Liver (tissue), 9 donors: ENCODE data around the gene PIEZO1. TPM values are rescaled to one million over a fixed set of nuclear protein-coding genes. Genes with fewer than 3 reads are reported as not detected.

Experiments
- DNase-seq: peaks from one replicate; pipeline ENCODE4 v3.0.0-alpha.2; 2017; ENCODE audit warnings: low spot score
- H3K27ac ChIP-seq, 2 donors: one replicate each; pipeline ENCODE4 v1.7.0; 2013; ENCODE audit warnings: inconsistent platforms in 2 of 2, low read length in 2 of 2, control low read depth in 1 of 2, low read depth in 1 of 2, mild to moderate bottlenecking in 1 of 2
- H3K27me3 ChIP-seq, 4 donors: one replicate each; pipeline versions ENCODE4 v1.6.1 to v1.7.0; 2013; ENCODE audit warnings: low read length in 3 of 4, inconsistent platforms in 1 of 4, mild to moderate bottlenecking in 1 of 4, moderate library complexity in 1 of 4; ENCODE audit not compliant: control insufficient read depth in 4 of 4, insufficient read depth in 4 of 4
- H3K36me3 ChIP-seq, 4 donors: one replicate each; pipeline versions ENCODE4 v1.6.1 to v1.7.0; 2013; ENCODE audit warnings: low read length in 3 of 4, mild to moderate bottlenecking in 3 of 4, low read depth in 1 of 4, moderate library complexity in 1 of 4; ENCODE audit not compliant: control insufficient read depth in 4 of 4, insufficient read depth in 3 of 4
- H3K4me1 ChIP-seq, 4 donors: one replicate each; pipeline versions ENCODE4 v1.6.1 to v1.7.0; 2013; ENCODE audit warnings: low read length in 3 of 4, mild to moderate bottlenecking in 3 of 4, moderate library complexity in 1 of 4; ENCODE audit not compliant: control insufficient read depth in 4 of 4, insufficient read depth in 4 of 4
- H3K4me3 ChIP-seq, 3 donors: one replicate each; pipeline versions ENCODE4 v1.6.1 to v1.7.0; 2013; ENCODE audit warnings: low read length in 3 of 3, control low read depth in 1 of 3, low read depth in 1 of 3, mild to moderate bottlenecking in 1 of 3
- H3K9ac ChIP-seq, 2 donors: one replicate each; pipeline ENCODE4 v1.7.0; 2013; ENCODE audit warnings: low read length in 2 of 2, mild to moderate bottlenecking in 2 of 2, moderate library complexity in 2 of 2, control low read depth in 1 of 2, low read depth in 1 of 2
- H3K9me3 ChIP-seq, 4 donors: one replicate each; pipeline versions ENCODE4 v1.6.1 to v1.7.0; 2013; ENCODE audit warnings: low read length in 3 of 4; ENCODE audit not compliant: control insufficient read depth in 4 of 4
- EGR1 ChIP-seq, 2 donors: IDR thresholded peaks; 2 replicates each; pipeline ENCODE4 v1.6.1; 2016 to 2018; ENCODE audit warnings: antibody characterized with exemption in 2 of 2, low read depth in 2 of 2
- FOXA1 ChIP-seq: IDR thresholded peaks from 2 replicates; pipeline ENCODE4 v1.6.1; 2016; ENCODE audit warnings: antibody characterized with exemption
- FOXA2 ChIP-seq: IDR thresholded peaks from 2 replicates; pipeline ENCODE4 v1.6.1; 2016; ENCODE audit warnings: antibody characterized with exemption
- JUND ChIP-seq, 2 donors: IDR thresholded peaks; 2 replicates each; pipeline ENCODE4 v1.6.1; 2016; ENCODE audit warnings: antibody characterized with exemption in 2 of 2
- RAD21 ChIP-seq, 2 donors: IDR thresholded peaks; 2 replicates each; pipeline ENCODE4 v1.6.1; 2016; ENCODE audit warnings: antibody characterized with exemption in 2 of 2, mild to moderate bottlenecking in 2 of 2
- RXRA ChIP-seq, 2 donors: IDR thresholded peaks; 2 replicates each; pipeline ENCODE4 v1.6.1; 2017 to 2018; ENCODE audit warnings: antibody characterized with exemption in 2 of 2, mild to moderate bottlenecking in 1 of 2
- SP1 ChIP-seq: IDR thresholded peaks from 2 replicates; pipeline ENCODE4 v1.6.1; 2018; ENCODE audit warnings: antibody characterized with exemption, mild to moderate bottlenecking
- TAF1 ChIP-seq: conservative IDR thresholded peaks from 2 replicates; pipeline ENCODE4 v1.6.1; 2016; ENCODE audit warnings: antibody characterized with exemption, mild to moderate bottlenecking
- YY1 ChIP-seq: IDR thresholded peaks from 2 replicates; pipeline ENCODE4 v1.6.1; 2016; ENCODE audit warnings: antibody characterized with exemption, mild to moderate bottlenecking
- WGBS: extraction: QIAGEN DNeasy Blood & Tissue Kit; methylation state at CpG from one replicate; pipeline ENCODE4 v1.1.7; 2013; 5-methylcytosine and 5-hydroxymethylcytosine counted together
- polyA plus RNA-seq, 2 donors: library from polyadenylated mRNA; stranded (reverse) in 1 of 2; unstranded in 1 of 2; fragments of 200-250 nt in 1 of 2; fragments of >200 nt in 1 of 2; fragmentation: Nextera tagmentation in 1 of 2; extraction: Ambion mirVana in 1 of 2; gene quantifications; one replicate each; pipeline versions ENCODE4 v1.2.1 to v1.2.3, GENCODE V29; 2013 to 2015
- total RNA-seq, 2 donors: library from RNA; depleted of rRNA; stranded (reverse); fragments of >200 nt; gene quantifications; one replicate each; pipeline ENCODE4 v1.2.3, GENCODE V29; 2014
- TF ChIP-seq, protein P1 (sequence below): IDR thresholded peaks from 2 replicates; pipeline ENCODE4 v1.6.1; 2016; ENCODE audit warnings: antibody characterized with exemption, mild to moderate bottlenecking
- TF ChIP-seq, protein P2 (sequence below): fragments of 150-350 bp; IDR thresholded peaks from 2 replicates; pipeline ENCODE4 v1.5.1; 2017; ENCODE audit warnings: improper control_type of control experiment, low read depth, low read length; ENCODE audit not compliant: missing input control
- TF ChIP-seq, protein P3 (sequence below): IDR thresholded peaks from 2 replicates; pipeline ENCODE4 v1.6.1; 2016; ENCODE audit warnings: antibody characterized with exemption
- donor health status: healthy.
- donor health status: healthy.
- donor health status: healthy.
- donor health status: healthy.
- donor health status: healthy.

Gene PIEZO1
- total and polyA plus RNA-seq, 4 donors, result 15.3 to 74.7 (median 59.2) TPM

DNA sequence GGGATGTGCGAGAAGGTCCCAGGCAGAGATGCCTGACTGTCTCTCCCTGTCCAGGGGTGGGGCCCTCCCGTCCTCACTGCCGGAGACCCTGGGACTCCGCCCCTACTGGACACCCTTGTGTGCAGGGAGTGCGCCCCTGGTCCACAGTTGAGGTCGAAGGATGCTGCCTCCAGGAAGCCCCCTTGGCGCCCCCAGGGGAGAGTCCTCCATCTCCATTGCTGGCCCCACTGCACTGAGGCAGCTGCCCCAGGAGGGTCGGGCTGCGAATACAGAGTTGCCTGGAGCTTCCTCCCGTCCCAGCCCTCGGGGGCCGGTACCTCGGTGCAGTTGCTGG, 52.1 kb downstream of the PIEZO1 start:
- Histone ChIP-seq H3K4me1 (peaks cover 0 to 2% (median under 1%) of the 10 kb centered on the region in 4 donors), H3K9ac (no peak overlapping the region), H3K36me3 (peaks cover 4 to 45% (median 19%) of the 10 kb centered on the region in 4 donors), H3K9me3 (no peaks in the 10 kb centered on the region), H3K27me3 (no peaks in the 10 kb centered on the region), H3K4me3 (no peak overlapping the region), H3K27ac (no peak overlapping the region)
- TF ChIP-seq SP1, result no peak
- no peak for TF ChIP-seq RAD21 (IDR thresholded peaks at IDR 0.05)
- 93% methylated on average over 13 of the region's 13 CpGs for WGBS
- no peak for DNase-seq

DNA sequence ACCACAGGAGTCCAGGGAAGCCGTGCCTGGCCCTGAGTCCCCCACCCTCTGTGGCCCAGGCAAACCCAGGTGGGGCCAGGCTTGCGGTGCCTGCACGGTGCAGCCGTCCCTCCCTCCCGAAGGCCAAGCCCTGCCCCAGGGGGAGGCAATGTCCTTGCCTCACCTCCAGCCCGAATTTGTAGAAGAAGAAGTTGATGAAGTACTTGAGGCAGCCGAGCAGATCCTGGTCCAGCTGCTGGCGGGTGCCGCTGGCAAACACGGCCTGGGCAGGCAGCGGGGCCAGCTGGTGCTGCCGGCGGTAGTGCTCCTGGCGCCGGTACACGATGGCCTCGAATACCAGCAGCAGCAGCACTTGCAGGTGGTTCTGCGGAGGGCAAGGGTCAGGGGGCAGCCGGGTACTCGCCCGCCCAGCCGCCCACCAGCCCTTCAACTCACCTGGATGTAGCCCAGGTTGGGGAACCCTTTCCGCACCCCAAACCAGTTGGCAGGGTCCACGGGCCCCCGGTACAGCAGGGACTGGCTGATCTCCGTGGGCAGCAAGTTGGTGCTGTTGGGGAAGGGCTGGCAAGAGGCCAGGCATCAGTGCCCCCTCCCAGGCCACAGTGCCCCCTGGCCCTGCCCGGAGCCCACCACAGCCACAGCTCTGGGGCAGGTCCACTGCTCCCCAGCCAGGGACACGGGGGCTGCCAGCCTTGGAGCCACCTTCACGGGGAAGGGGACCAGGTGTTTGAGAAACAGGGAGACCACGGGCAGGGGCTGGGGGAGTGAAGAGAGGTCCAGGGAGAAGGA, 52.7 kb downstream of the PIEZO1 start:
- H3K36me3 ChIP-seq, result peaks cover 4 to 50% (median 19%) of the 10 kb centered on the region in 4 donors
- H3K4me3 ChIP-seq, result no peak overlapping the region
- H3K9me3 ChIP-seq, result no peaks in the 10 kb centered on the region
- 82% methylated on average over 30 of the region's 30 CpGs for WGBS
- TF ChIP-seq YY1 (no peak), JUND (IDR thresholded peaks at IDR 0.05) (no peak), FOXA1 (no peak), RXRA (IDR thresholded peaks at IDR 0.05) (no peak), RAD21 (IDR thresholded peaks at IDR 0.05) (no peak), FOXA2 (no peak), TAF1 (no peak), EGR1 (IDR thresholded peaks at IDR 0.05; ENCODE audit: low read depth in 2 of 2) (no peak)
- TF ChIP-seq, protein P1, sequence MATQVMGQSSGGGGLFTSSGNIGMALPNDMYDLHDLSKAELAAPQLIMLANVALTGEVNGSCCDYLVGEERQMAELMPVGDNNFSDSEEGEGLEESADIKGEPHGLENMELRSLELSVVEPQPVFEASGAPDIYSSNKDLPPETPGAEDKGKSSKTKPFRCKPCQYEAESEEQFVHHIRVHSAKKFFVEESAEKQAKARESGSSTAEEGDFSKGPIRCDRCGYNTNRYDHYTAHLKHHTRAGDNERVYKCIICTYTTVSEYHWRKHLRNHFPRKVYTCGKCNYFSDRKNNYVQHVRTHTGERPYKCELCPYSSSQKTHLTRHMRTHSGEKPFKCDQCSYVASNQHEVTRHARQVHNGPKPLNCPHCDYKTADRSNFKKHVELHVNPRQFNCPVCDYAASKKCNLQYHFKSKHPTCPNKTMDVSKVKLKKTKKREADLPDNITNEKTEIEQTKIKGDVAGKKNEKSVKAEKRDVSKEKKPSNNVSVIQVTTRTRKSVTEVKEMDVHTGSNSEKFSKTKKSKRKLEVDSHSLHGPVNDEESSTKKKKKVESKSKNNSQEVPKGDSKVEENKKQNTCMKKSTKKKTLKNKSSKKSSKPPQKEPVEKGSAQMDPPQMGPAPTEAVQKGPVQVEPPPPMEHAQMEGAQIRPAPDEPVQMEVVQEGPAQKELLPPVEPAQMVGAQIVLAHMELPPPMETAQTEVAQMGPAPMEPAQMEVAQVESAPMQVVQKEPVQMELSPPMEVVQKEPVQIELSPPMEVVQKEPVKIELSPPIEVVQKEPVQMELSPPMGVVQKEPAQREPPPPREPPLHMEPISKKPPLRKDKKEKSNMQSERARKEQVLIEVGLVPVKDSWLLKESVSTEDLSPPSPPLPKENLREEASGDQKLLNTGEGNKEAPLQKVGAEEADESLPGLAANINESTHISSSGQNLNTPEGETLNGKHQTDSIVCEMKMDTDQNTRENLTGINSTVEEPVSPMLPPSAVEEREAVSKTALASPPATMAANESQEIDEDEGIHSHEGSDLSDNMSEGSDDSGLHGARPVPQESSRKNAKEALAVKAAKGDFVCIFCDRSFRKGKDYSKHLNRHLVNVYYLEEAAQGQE, result no peak
- TF ChIP-seq, protein P2, sequence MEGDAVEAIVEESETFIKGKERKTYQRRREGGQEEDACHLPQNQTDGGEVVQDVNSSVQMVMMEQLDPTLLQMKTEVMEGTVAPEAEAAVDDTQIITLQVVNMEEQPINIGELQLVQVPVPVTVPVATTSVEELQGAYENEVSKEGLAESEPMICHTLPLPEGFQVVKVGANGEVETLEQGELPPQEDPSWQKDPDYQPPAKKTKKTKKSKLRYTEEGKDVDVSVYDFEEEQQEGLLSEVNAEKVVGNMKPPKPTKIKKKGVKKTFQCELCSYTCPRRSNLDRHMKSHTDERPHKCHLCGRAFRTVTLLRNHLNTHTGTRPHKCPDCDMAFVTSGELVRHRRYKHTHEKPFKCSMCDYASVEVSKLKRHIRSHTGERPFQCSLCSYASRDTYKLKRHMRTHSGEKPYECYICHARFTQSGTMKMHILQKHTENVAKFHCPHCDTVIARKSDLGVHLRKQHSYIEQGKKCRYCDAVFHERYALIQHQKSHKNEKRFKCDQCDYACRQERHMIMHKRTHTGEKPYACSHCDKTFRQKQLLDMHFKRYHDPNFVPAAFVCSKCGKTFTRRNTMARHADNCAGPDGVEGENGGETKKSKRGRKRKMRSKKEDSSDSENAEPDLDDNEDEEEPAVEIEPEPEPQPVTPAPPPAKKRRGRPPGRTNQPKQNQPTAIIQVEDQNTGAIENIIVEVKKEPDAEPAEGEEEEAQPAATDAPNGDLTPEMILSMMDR, result no peak
- TF ChIP-seq, protein P3, sequence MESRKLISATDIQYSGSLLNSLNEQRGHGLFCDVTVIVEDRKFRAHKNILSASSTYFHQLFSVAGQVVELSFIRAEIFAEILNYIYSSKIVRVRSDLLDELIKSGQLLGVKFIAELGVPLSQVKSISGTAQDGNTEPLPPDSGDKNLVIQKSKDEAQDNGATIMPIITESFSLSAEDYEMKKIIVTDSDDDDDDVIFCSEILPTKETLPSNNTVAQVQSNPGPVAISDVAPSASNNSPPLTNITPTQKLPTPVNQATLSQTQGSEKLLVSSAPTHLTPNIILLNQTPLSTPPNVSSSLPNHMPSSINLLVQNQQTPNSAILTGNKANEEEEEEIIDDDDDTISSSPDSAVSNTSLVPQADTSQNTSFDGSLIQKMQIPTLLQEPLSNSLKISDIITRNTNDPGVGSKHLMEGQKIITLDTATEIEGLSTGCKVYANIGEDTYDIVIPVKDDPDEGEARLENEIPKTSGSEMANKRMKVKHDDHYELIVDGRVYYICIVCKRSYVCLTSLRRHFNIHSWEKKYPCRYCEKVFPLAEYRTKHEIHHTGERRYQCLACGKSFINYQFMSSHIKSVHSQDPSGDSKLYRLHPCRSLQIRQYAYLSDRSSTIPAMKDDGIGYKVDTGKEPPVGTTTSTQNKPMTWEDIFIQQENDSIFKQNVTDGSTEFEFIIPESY, result no peak
- no peak overlapping the region for H3K27ac ChIP-seq
- no peak overlapping the region for H3K9ac ChIP-seq
- H3K4me1 ChIP-seq, result no peaks in the 10 kb centered on the region
- no peaks in the 10 kb centered on the region for H3K27me3 ChIP-seq
- DNase-seq, result no peak
